Right cardiac atrium (tissue), 5 donors: ENCODE measurements around the gene EHD4. TPM values are rescaled to one million over a fixed set of nuclear protein-coding genes. Genes with fewer than 3 reads are reported as not detected.

Experiments
- ATAC-seq, 2 donors: fragments of 200-7000 bp; cut with Tn5 transposase; one replicate each; pipeline versions ENCODE4 v1.8.0 to v1.9.1; 2020; ENCODE audit warnings: moderate library complexity in 2 of 2, mild to moderate bottlenecking in 1 of 2
- DNase-seq, 3 donors: peaks; one replicate each; pipeline ENCODE4 v3.0.0-alpha.2; 2020
- H3K27ac ChIP-seq: one replicate; pipeline ENCODE4 v1.5.1; 2013; ENCODE audit warnings: mild to moderate bottlenecking, low read length, control low read depth, moderate library complexity
- H3K27me3 ChIP-seq: one replicate; pipeline ENCODE4 v1.6.1; 2013; ENCODE audit not compliant: control insufficient read depth, insufficient read depth
- H3K4me1 ChIP-seq: one replicate; pipeline ENCODE4 v1.6.1; 2013; ENCODE audit warnings: low read length; ENCODE audit not compliant: control insufficient read depth, insufficient read depth
- H3K4me3 ChIP-seq: one replicate; pipeline ENCODE4 v1.5.1; 2013; ENCODE audit warnings: low read length, control low read depth
- H3K9me3 ChIP-seq: one replicate; pipeline ENCODE4 v1.6.1; 2013; ENCODE audit warnings: low read length; ENCODE audit not compliant: control insufficient read depth
- whole genome bisulfite sequencing: extraction: QIAGEN DNeasy Blood & Tissue Kit; methylation state at CpG from one replicate; pipeline ENCODE4 v1.1.7; 2013; 5-methylcytosine and 5-hydroxymethylcytosine counted together
- intact Hi-C, 4 donors: fragments of 100-400 bp; cut with DNase I; formaldehyde crosslinking; loops; one replicate each; pipeline versions ENCODE4 v1.11.0 to v1.14.0; 2022 to 2023
- polyA plus RNA-seq: library from polyadenylated mRNA; stranded (reverse); fragments of 200-250 nt; gene quantifications from one replicate; pipeline ENCODE4 v1.2.3, GENCODE V29; 2013
- total RNA-seq, 4 donors: library from RNA; stranded (reverse); fragmentation: NEBNext Ultra II Directional; extraction: Animal tissue kit (Norgen Biotek cat#: 25700); gene quantifications; one replicate each; pipeline ENCODE4 v1.2.1, GENCODE V29; 2021
- donor health status: healthy with polysubstance abuse.
- donor health status: DM: no; HTN: yes; CAD: no.
- donor health status: DM: no; HTN: no; CAD: no.
- donor health status: DM: no; HTN: yes; CAD: no; lungs with severe emphysema.
- donor health status: DM: yes; HTN: yes; CAD: no.

EHD4 gene
- total and polyA plus RNA-seq, 5 donors, result 26.3 to 37.4 (median 33.3) TPM

DNA sequence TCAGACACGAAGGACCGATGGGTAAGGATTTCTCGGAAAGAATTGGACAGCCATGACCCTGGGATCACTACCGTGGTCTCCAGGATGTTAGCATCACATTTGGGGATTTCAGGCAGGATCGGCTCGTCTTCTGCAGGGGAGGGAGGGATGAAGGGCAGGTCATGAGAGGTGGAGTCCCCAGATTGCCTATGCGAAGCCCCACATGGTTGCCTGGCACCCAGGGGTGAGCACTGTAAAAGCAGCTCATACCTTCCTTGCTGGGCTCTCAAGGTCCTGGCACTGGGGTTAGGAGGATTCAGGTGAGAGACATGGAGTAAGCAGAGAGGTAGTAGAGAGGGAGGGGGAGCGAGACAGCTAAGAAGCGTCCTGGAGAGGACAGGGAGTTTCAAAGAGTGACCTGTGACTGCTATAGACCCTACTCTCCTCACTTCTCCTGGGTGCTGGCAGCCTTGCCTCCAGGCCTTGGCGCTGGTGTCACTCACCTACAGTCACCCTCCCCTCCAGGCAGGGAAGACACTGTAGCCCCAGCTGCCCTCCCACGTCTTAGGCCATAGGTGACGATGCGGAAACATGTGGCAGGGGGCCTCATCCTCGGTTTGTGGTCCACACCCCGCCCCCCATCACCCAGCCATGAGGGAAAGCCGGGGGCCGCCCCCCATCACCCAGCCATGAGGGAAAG is 15.0 kb upstream of the EHD4 start:
- 85% methylated on average over 17 of the region's 17 CpGs for WGBS
- no peaks in the 10 kb centered on the region for H3K27me3 ChIP-seq
- no peak overlapping the region for H3K27ac ChIP-seq
- H3K4me1 ChIP-seq, result no peaks in the 10 kb centered on the region
- intact Hi-C loops, result loop anchor here in 1 of 4 donors (5.0 kb wide), 1 partner anchor 150 kb away; no protein-coding TSS in a partner anchor
- no peaks in the 10 kb centered on the region for H3K9me3 ChIP-seq
- ATAC-seq (no peak), DNase-seq (no peak)
- H3K4me3 ChIP-seq, result no peak overlapping the region

DNA sequence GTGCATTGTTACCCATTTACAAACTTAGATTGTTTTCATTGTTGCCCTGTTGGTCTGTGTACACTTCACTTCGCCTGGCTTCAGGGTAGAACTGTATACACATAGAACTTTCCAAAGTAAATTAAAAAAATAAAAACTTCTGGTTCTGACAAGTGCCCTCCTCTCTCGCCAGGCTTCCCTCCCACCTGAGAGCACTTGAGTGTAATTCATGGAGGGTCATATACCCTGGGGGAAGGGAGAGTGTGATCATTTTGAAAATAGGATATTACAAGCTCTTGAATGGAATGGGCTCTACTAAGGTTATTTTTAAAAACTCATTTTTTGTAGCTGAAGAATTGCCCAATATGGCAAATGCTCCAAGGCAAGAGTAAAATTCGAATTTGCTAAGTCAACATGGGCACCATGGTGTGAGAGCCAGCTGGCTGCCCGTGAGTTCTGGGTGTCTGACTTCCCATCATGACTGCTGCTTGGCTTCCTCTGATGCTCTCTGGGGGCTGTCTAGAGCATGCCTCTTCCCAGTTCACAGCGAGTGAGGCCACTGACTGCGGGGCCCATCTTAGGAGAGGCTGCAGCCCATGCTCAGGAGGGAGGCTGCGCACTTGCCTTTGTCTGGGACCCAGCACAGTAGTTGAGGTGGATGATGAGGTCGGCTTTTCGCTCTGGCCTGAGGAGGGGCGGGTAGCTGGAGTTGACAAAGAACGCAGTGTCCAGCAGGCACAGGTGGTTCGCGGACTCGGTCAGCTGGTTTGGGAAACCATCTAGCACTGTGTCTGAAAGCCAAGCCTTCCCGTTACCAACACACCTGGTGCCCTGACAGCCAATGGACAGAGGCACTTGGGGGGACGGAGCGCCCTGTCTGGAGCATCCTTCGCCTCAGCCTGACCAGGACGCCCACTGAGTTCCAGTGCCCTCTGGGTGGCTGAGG is 13.1 kb upstream of the EHD4 start:
- intact Hi-C loops, result loop anchor here in 1 of 4 donors (5.0 kb wide), 1 partner anchor 152 kb away; no protein-coding TSS in a partner anchor
- no peaks in the 10 kb centered on the region for H3K9me3 ChIP-seq
- 91% methylated on average over 19 of the region's 19 CpGs for WGBS
- no peak overlapping the region for H3K4me3 ChIP-seq
- H3K4me1 ChIP-seq, result peaks cover 4% of the 10 kb centered on the region
- DNase-seq (no peak), ATAC-seq (no peak)
- no peaks in the 10 kb centered on the region for H3K27me3 ChIP-seq
- no peak overlapping the region for H3K27ac ChIP-seq

DNA sequence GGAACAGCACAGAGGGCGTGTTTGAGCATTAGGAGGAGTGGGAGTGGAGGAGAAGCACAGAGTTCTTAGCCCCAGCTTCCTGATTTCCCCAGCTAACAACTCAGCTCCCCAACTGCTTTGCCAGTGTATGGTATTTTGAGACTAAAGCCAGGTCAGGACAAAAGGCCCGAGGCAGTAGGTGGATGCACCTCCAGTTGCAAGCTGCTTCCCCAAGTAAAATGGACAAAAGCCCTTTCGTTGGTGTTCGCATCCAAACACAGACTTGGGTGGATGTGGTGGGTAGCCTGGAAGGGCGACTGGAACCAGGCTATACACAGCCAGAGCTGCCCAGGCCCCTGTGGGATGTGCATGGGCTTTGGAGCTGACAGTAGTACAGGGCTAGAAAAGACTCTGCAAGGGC is 12.3 kb upstream of the EHD4 start:
- DNase-seq, result no peak
- Histone ChIP-seq H3K27ac (no peak overlapping the region), H3K27me3 (no peaks in the 10 kb centered on the region), H3K4me3 (no peak overlapping the region), H3K4me1 (peaks cover 7% of the 10 kb centered on the region), H3K9me3 (no peaks in the 10 kb centered on the region)
- intact Hi-C loops, result loop anchor here in 1 of 4 donors (5.0 kb wide), 2 partner anchors 153 to 157 kb away; partner anchors contain the start of gene JMJD7
- no peak for ATAC-seq
- WGBS, result 93% methylated on average over 5 of the region's 5 CpGs

DNA sequence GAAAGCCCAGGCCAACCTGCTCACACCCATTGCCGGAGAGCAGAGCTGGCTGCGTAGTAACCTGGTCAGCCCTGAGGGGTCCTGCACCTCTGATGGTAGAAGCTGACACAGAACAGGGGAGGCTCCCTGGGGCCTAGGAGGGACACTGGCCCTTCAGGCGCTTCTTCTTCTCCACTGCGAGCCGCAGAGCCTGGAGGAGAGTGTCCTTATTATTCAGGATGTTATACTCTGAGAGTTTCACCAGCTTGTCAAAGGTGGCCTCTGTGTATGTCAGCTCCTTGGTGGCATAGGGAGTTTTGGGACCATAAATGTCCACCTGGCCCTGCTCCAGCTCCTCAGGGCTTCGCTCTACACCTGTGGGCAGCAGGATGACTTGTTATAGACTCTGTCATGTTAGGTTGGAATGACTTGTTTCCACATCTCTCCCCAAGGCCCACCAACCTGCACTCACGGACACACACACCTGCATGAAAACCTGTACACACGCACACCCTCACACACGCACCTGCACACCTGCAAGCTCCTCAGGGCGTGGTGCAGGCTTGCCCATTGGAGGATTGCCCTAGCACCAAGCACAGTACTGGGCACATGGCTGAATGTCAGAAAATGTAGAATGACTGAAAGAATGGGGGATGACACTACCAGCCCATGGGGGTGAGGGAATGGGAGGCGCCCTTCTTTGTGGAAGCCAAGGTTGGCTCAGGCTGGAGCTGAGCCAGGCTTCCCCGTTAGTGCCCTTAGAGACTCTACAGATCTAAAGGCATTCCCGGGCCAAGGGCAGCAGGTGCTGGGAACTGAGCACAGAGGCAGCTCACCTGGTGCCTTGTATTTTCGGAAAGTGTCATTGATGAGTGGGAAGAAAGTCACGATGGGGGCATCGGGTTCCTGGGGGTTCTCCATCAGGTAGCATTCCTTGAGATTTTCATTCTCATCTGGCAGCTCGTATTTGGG is 11.5 kb upstream of the EHD4 start:
- ATAC-seq, result no peak
- Histone ChIP-seq H3K27me3 (no peaks in the 10 kb centered on the region), H3K27ac (no peak overlapping the region), H3K9me3 (no peaks in the 10 kb centered on the region), H3K4me3 (no peak overlapping the region), H3K4me1 (peaks cover 7% of the 10 kb centered on the region)
- DNase-seq, result no peak
- WGBS, result 96% methylated on average over 17 of the region's 17 CpGs
- intact Hi-C loops, result loop anchor here in 1 of 4 donors (5.0 kb wide), 1 partner anchor 157 kb away; the partner anchor contains the start of gene JMJD7

DNA sequence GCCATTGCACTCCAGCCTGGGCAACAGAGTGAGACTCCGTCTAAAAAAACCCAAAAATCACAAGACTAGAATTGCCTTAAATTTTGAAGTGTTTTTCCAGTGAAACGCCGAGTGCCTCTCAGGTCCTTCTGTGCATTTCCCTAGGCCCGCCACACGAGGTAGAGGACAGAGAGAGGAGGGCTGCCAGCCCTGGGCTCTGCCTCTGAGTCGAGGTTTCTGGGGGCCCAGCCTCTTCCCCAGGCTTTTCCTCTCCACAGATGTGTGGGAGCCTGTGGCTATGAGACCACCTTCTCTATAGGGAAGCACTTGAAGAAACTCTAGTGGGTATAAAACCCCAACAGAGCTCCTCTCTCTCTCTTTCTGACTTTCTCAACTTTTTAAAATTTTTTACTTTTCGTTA is 10.9 kb upstream of the EHD4 start:
- intact Hi-C loops, result loop anchor here in 1 of 4 donors (5.0 kb wide), 1 partner anchor 156 kb away; the partner anchor contains the start of gene JMJD7
- H3K27me3 ChIP-seq, result no peaks in the 10 kb centered on the region
- 73% methylated on average over 7 of the region's 7 CpGs for WGBS
- H3K27ac ChIP-seq, result no peak overlapping the region
- no peak overlapping the region for H3K4me3 ChIP-seq
- H3K4me1 ChIP-seq, result peaks cover 7% of the 10 kb centered on the region
- no peak for DNase-seq
- ATAC-seq, result no peak
- no peaks in the 10 kb centered on the region for H3K9me3 ChIP-seq

DNA sequence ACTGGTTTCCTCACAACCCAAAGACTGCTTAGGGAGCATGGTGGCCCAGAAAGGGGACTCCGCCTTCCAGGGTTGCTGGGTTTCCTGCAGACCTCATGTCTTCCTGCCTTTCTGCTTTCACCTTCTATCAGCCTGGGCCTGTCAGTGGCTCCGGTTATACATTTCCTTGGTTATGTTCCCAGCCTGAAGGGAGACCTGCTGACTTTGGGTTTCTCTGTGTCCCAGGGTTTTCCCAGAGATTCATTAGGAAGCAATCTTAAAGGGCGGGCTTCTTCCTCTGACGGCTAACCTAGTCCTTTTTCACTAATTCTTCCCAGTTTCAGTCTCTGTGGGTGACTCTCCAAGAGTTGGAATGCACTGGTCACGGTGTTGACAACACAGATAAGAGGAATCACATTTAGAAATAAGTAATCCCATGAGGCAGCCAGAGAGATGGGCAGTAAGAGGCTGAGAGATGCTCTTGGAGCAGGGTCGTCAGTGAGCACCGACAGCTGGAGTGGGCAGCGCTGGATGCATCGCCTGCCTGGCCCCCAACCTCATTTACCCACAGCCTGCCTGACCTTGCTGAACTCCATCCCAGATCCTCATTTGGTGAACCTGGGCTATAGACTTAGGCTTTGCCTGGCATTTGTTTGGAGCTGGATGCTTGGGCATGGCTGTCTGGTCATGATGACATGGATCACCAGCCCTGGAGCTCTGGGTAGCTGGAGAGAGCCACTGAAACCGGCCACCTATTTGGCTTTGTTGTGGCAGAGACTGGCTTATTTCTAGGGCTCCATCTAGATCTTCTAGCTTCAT is 10.0 kb upstream of the EHD4 start:
- Histone ChIP-seq H3K4me3 (no peak overlapping the region), H3K4me1 (peaks cover 7% of the 10 kb centered on the region), H3K27me3 (no peaks in the 10 kb centered on the region), H3K27ac (no peak overlapping the region), H3K9me3 (no peaks in the 10 kb centered on the region)
- ATAC-seq (no peak), DNase-seq (no peak)
- intact Hi-C loops, result loop anchor here in 1 of 4 donors (5.0 kb wide), 1 partner anchor 155 kb away; the partner anchor contains the start of gene JMJD7
- WGBS, result 62% methylated on average over 10 of the region's 10 CpGs

DNA sequence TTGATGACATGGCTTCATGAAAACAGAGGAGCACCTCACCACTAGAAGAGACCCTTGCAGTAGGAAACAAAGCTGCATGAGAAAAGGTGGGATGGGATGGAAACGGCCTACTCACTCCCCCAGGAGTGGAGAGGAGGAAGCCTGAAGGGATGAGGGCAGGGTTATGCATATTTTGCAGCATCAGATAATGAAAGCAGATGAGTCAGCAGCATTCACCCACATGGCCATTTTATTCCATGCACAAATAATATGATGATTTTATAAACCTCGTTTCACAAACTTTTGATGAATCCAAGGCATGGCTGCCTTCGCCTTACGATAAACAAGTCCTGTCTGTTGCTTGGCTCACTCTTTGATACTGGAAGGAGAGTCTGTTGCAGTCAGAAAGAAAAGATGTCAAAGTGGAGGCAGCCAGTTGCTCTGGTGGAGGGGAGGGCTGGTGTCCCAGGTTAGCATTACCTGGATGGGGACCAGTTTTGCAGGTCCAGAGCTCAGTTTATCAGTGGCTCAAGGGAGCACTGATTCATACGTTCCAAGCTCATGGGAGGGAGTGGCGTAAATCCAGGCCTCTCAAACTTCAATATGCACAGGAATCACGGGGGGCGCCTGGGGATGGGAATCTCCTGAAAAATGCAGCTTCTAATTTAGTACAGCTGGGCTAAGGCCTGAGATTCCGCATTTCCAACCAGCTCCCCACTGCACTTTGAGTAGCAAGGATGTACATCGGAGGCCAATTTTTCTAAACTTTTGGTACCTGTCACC is 9.2 kb upstream of the EHD4 start:
- 89% methylated on average over 10 of the region's 10 CpGs for WGBS
- Histone ChIP-seq H3K27ac (peak overlapping the region; percentile 15), H3K9me3 (no peaks in the 10 kb centered on the region), H3K27me3 (no peaks in the 10 kb centered on the region), H3K4me1 (peaks cover 7% of the 10 kb centered on the region), H3K4me3 (no peak overlapping the region)
- no peak for ATAC-seq
- intact Hi-C loops, result loop anchor here in 1 of 4 donors (5.0 kb wide), 1 partner anchor 154 kb away; the partner anchor contains the start of gene JMJD7
- DNase-seq, result no peak

DNA sequence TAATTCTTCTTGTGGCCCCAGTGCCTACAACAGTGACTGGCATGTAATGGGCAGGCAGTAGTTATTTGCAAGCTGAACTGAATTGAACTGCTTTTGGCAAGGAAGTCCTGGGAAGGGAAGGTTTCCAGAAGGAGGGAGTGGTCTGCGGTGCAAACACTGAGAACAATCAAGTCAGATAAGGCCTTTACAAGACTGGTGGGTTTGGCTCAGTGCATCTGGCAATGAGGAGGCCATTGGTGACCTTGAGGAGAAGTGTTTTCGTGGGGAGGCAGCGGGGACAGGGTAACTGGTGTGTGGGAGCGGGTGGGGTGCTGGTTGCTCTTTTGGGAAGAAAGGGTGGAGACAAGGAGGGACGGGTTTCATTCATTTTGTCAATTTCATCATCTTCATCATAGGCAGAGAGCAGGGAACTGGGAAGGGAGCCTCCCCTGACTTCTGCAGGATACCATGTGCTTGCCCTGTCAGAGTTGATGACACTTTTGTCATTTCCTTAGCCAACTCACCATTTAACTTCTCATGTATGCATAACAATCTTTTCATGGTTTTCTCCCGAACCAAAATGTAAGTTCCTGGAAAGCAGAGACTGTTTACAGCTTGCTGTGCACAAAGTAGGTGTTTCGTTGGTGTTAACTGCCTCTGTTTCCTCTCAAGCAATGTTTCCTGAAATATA is 8.4 kb upstream of the EHD4 start:
- H3K27ac ChIP-seq, result peak overlapping the region; percentile 15
- peaks cover 7% of the 10 kb centered on the region for H3K4me1 ChIP-seq
- 51% methylated on average over 7 of the region's 7 CpGs for WGBS
- intact Hi-C loops, result loop anchor here in 1 of 4 donors (5.0 kb wide), 1 partner anchor 153 kb away; the partner anchor contains the start of gene JMJD7
- no peaks in the 10 kb centered on the region for H3K9me3 ChIP-seq
- no peaks in the 10 kb centered on the region for H3K27me3 ChIP-seq
- ATAC-seq, result peak; percentile 76 to 88
- no peak overlapping the region for H3K4me3 ChIP-seq
- peak in 2 of 3 donors; percentile 42 to 57 for DNase-seq
